ENCODE data around the gene SMC5. TPM values are rescaled to one million over a fixed set of nuclear protein-coding genes. Genes with fewer than 3 reads are reported as not detected.

Gene SMC5
- total and polyA plus RNA-seq, 2 of the 8 experiments (the other 6 are each of a cell fraction or from before 2014, with no cell fraction given) = 4.5 to 22.6 TPM

DNA sequence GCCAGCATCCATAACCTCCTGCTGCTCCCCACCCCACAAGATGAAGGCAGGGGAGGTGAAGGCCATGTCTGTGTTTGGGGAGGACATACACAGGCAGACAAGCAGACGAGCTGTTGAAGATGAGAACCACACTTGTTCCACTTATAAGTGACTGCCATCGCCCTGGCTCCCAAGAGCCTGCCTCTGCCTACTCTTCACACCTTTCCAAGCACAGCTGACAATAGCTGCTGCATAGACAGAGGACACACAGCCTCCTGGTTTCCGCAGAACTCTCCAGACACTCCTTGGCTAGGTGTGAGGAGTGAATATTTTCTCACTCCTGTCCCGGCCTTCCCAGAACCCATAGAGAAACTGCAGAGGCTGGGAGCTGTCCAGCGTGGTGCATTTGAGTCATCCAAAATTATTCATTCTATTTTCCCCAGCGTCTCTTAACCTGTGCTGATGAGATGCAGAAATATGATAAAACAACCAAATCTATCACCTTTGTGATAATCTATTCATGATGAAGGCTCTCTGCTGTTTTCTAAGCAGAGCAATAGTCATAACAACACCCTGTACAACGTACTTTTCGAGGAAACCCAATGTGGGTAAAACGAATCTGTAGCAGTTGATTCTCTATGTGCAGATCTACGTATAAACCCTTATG lies 131.0 kb downstream of the SMC5 start:
- CTCF ChIA-PET (ENCODE audit: partially characterized antibody) = interaction anchor here (1.0 to 3.4 kb wide), 5 partner anchors 11 to 95 kb away, joined by 4 to 18 read pairs (median 4); no protein-coding TSS in a partner anchor
- Histone ChIP-seq H3K56ac (replicated peaks; ENCODE audit: insufficient read length, low read depth, low read length) (no peak overlapping the region), H3K4me3 (ENCODE audit: extremely low read depth in 1 of 4, insufficient read depth in 2 of 4, low read depth in 3 of 4, low read length in 4 of 4) (no peak overlapping the region), H2BK5ac (ENCODE audit: low read depth, low read length) (no peak overlapping the region), H2AK5ac (ENCODE audit: low read depth, low read length) (no peak overlapping the region), H2BK120ac (replicated peaks; ENCODE audit: low read depth, low read length) (no peak overlapping the region), H2BK20ac (ENCODE audit: low read length) (no peak overlapping the region), H4K91ac (replicated peaks; ENCODE audit: insufficient read length, low read length) (no peak overlapping the region), H3K27ac (ENCODE audit: low read depth, low read length) (no peak overlapping the region), H3K4ac (replicated peaks; ENCODE audit: insufficient read length, low read depth, low read length) (no peak overlapping the region), H3K4me2 (ENCODE audit: insufficient read depth in 1 of 2, low read depth in 2 of 2, low read length in 2 of 2) (no peak overlapping the region), H2BK12ac (ENCODE audit: low read depth, low read length) (no peak overlapping the region), H3K27me3 (replicated peaks in 1 of 4; ENCODE audit: control insufficient read depth in 3 of 4, extremely low read depth in 1 of 4, insufficient read depth in 3 of 4, low read length in 3 of 4) (no peaks in the 10 kb centered on the region), H3K9me3 (ENCODE audit: insufficient read depth in 2 of 2, low read depth in 1 of 2, low read length in 1 of 2) (no peaks in the 10 kb centered on the region), H3K23ac (ENCODE audit: insufficient read length) (no peak overlapping the region), H2BK15ac (ENCODE audit: low read length) (no peak overlapping the region), H2AFZ (ENCODE audit: low read length) (no peak overlapping the region), H4K20me1 (replicated peaks in 1 of 2; ENCODE audit: control insufficient read depth in 1 of 2, insufficient read depth in 2 of 2, low read length in 2 of 2) (no peaks in the 10 kb centered on the region), H3K79me2 (ENCODE audit: control insufficient read depth in 1 of 2, insufficient read depth in 2 of 2, low read length in 2 of 2) (no peaks in the 10 kb centered on the region), H3K18ac (ENCODE audit: extremely low read depth, low read length) (no peak overlapping the region), H3K79me1 (ENCODE audit: low read depth, low read length) (no peaks in the 10 kb centered on the region), H3K14ac (ENCODE audit: insufficient read length) (no peak overlapping the region), H3K23me2 (ENCODE audit: low read depth, low read length) (no peaks in the 10 kb centered on the region), H3K36me3 (ENCODE audit: control insufficient read depth in 2 of 4, insufficient read depth in 4 of 4, low read length in 3 of 4) (no peaks in the 10 kb centered on the region), H3K4me1 (replicated peaks in 1 of 4; ENCODE audit: control insufficient read depth in 3 of 4, insufficient read depth in 4 of 4, low read length in 3 of 4) (peaks cover 0 to 5% (median 0%) of the 10 kb centered on the region in 4 experiments; a peak in 2 of 7 replicates), H4K8ac (ENCODE audit: extremely low read depth, insufficient read depth, low read length) (no peak overlapping the region), H3K9ac (replicated peaks in 1 of 4; ENCODE audit: extremely low read depth in 1 of 4, low read depth in 3 of 4, low read length in 3 of 4) (no peak overlapping the region), H4K5ac (ENCODE audit: insufficient read length, low read depth, low read length) (no peak overlapping the region)
- FAIRE-seq = no peak
- WGBS, 2 experiments (ENCODE audit: extremely low coverage in 1 of 2, insufficient coverage in 1 of 2, insufficient read length in 1 of 2, insufficient replicate concordance in 2 of 2, low coverage in 1 of 2, low lambda C conversion rate in 2 of 2, missing lambda C conversion rate in 1 of 2) = 84% methylated on average over 10 of the region's 10 CpGs; no CpG with 5 or more reads in 1 of the 2 experiments
- no peak for DNase-seq (ENCODE audit: low read depth in 1 of 2, low spot score in 2 of 2)
- POLR2A ChIA-PET (ENCODE audit: partially characterized antibody) = no interaction called here
- TF ChIP-seq NRF1 (IDR thresholded peaks at IDR 0.05; ENCODE audit: low read depth, low read length) = no peak
- TF ChIP-seq CBX5 (IDR thresholded peaks at IDR 0.05; ENCODE audit: low read depth, low read length) = no peak
- TF ChIP-seq, protein P1, sequence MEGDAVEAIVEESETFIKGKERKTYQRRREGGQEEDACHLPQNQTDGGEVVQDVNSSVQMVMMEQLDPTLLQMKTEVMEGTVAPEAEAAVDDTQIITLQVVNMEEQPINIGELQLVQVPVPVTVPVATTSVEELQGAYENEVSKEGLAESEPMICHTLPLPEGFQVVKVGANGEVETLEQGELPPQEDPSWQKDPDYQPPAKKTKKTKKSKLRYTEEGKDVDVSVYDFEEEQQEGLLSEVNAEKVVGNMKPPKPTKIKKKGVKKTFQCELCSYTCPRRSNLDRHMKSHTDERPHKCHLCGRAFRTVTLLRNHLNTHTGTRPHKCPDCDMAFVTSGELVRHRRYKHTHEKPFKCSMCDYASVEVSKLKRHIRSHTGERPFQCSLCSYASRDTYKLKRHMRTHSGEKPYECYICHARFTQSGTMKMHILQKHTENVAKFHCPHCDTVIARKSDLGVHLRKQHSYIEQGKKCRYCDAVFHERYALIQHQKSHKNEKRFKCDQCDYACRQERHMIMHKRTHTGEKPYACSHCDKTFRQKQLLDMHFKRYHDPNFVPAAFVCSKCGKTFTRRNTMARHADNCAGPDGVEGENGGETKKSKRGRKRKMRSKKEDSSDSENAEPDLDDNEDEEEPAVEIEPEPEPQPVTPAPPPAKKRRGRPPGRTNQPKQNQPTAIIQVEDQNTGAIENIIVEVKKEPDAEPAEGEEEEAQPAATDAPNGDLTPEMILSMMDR (IDR thresholded peaks at IDR 0.05; ENCODE audit: control extremely low read depth in 1 of 3, insufficient read depth in 1 of 3, low read depth in 1 of 3, low read length in 3 of 3) = no peak
- TF ChIP-seq SP1 (IDR thresholded peaks at IDR 0.05; ENCODE audit: low read depth, low read length) = no peak
